ENCODE data around the gene PCDHGB2. TPM values are rescaled to one million over a fixed set of nuclear protein-coding genes. Genes with fewer than 3 reads are reported as not detected.
"Not testable (repeated sequence)": the region's sequence is repeated elsewhere in the genome, so short reads cannot be mapped to it uniquely, and the experiment has no call there.

PCDHGB2 gene
- total RNA-seq, 1 donor from 2014 or later: 1.3 TPM

- DNase-seq (ENCODE audit: low read depth, low spot score): no peak
Measured at GRCh38 chr5:141349917-141350619, 9.7 kb upstream of the PCDHGB2 start, which contains the start of gene PCDHGB1. Gene PCDHGB1 (plus strand): TSS chr5:141350099. CDS start chr5:141350261, 162 bp downstream.

- no peak for DNase-seq (ENCODE audit: low read depth, low spot score)
Measured at GRCh38 chr5:141351591-141351990, 8.2 kb upstream of the PCDHGB2 start.

- DNase-seq (ENCODE audit: low read depth, low spot score): no peak
Measured at GRCh38 chr5:141354900-141355469, 4.8 kb upstream of the PCDHGB2 start, which contains the start of gene PCDHGA4. Gene PCDHGA4 (plus strand): TSS chr5:141355021. CDS start chr5:141355108, 87 bp downstream.

GRCh38 chr5:141355641-141356040 lies 4.2 kb upstream of the PCDHGB2 start:
- DNase-seq (ENCODE audit: low read depth, low spot score): no peak

GRCh38 chr5:141356133-141356532 lies 3.7 kb upstream of the PCDHGB2 start:
- DNase-seq (ENCODE audit: low read depth, low spot score): no peak

GRCh38 chr5:141356950-141357349 lies 2.8 kb upstream of the PCDHGB2 start:
- no peak for DNase-seq (ENCODE audit: low read depth, low spot score)

- DNase-seq (ENCODE audit: low read depth, low spot score): no peak
Measured at GRCh38 chr5:141360685-141361084, 891 bp downstream of the PCDHGB2 start.

- DNase-seq (ENCODE audit: low read depth, low spot score): no peak
Measured at GRCh38 chr5:141362719-141363118, 2.9 kb downstream of the PCDHGB2 start.

GRCh38 chr5:141363952-141364660 lies 4.3 kb downstream of the PCDHGB2 start, which contains the start of gene PCDHGA5:
Gene PCDHGA5 (plus strand): TSS chr5:141364162. CDS start chr5:141364331, 169 bp downstream.
- no peak for DNase-seq (ENCODE audit: low read depth, low spot score)

- DNase-seq (ENCODE audit: low read depth, low spot score): no peak
Measured at GRCh38 chr5:141366016-141366896, 6.5 kb downstream of the PCDHGB2 start.

- no peak for DNase-seq (ENCODE audit: low read depth, low spot score)
Measured at GRCh38 chr5:141369994-141370848, 10.4 kb downstream of the PCDHGB2 start, which contains the start of gene PCDHGB3. Gene PCDHGB3 (plus strand): TSS chr5:141370242. CDS start chr5:141370395, 153 bp downstream.

- DNase-seq (ENCODE audit: low read depth, low spot score): no peak
Measured at GRCh38 chr5:141371572-141372475, 12.0 kb downstream of the PCDHGB2 start.

- DNase-seq (ENCODE audit: low read depth, low spot score): no peak
Measured at GRCh38 chr5:141373673-141374317, 14.0 kb downstream of the PCDHGB2 start, which contains the start of gene PCDHGA6. Gene PCDHGA6 (plus strand): TSS chr5:141373891. CDS start chr5:141374084, 193 bp downstream.

- DNase-seq (ENCODE audit: low read depth, low spot score): no peak
Measured at GRCh38 chr5:141374627-141375026, 14.8 kb downstream of the PCDHGB2 start.

- not testable (repeated sequence) for DNase-seq (ENCODE audit: low read depth, low spot score)
Measured at GRCh38 chr5:141375444-141376155, 15.8 kb downstream of the PCDHGB2 start.

- no peak for DNase-seq (ENCODE audit: low read depth, low spot score)
Measured at GRCh38 chr5:141382469-141383294, 22.9 kb downstream of the PCDHGB2 start, which contains the start of gene PCDHGA7. Gene PCDHGA7 (plus strand): TSS chr5:141382742. CDS start chr5:141382900, 158 bp downstream.

GRCh38 chr5:141383345-141383744 lies 23.6 kb downstream of the PCDHGB2 start:
- DNase-seq (ENCODE audit: low read depth, low spot score): no peak
